Pons (tissue), 1 donor: ENCODE data around the gene CNTN5.
"Not testable (repeated sequence)": the region's sequence is repeated elsewhere in the genome, so short reads cannot be mapped to it uniquely, and the experiment has no call there.

Experiments
- DNase-seq: peaks from one replicate; pipeline ENCODE4 v3.0.0-alpha.2; 2016; ENCODE audit warnings: low spot score

CNTN5 gene

DNA sequence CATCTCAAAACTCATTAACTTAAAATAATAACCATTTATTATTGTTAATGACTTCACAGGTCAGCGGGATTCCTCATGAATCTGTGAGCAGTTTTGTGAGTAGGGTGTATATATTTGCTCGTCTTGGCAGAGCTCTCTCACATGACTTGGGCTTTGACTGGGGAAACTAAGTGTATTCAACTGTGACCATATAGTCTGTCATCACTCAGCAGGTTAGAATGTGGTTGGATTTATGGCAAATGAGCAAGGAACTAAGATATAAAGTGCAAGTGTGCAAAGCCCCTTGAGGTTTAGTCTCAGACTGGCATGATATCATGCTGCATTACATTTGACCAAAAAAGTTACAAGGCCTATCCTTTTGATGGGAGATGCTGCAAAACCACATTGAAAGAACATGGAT is 254.8 kb downstream of the CNTN5 start:
- DNase-seq: no peak

DNA sequence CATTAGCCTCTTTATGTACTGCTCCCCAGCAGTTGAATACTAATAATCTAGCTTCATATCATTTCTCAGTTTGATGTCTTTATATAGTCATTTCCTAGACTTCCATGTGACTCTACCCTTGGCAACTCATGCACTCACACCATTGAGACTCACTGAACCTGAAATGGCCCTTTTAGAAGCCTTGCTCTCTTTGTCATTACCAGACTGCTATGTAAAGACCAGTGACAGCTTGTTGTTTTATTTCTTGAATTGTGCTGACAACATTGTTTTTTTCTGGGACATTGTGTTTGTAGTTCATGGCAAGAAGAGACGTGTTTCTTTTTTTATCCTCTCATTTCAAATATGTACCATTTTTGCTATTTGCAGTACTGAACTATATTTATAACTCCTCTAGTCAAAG is 256.5 kb downstream of the CNTN5 start:
- no peak for DNase-seq

- DNase-seq: no peak
Observed at GRCh38 chr11:99279266-99279665, 258.5 kb downstream of the CNTN5 start.

GRCh38 chr11:99281331-99281730 is 260.6 kb downstream of the CNTN5 start:
- DNase-seq: no peak

DNA sequence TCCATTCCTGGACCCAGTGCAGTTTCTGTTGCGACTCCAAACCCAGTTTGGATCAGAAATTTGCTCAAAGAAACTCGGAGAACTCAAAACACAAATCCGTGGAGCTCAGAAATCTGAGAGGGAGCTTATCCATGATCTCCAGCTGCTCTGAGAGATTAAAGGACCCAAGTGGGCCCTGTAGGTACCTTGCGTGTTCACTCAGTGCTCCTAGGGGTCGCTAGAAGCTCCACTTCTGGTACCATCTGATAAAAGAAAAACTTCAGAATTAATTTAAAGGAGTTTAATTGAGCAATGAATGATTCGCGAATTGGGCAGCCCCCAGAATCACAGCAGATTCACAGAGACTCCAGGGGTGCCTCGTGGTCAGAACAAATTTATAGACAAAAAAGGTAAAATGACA is 277.2 kb downstream of the CNTN5 start:
- DNase-seq: not testable (repeated sequence)

- DNase-seq: no peak
Observed at GRCh38 chr11:99307510-99308088, 286.9 kb downstream of the CNTN5 start.

GRCh38 chr11:99311870-99312269 is 291.1 kb downstream of the CNTN5 start:
- DNase-seq: no peak

DNA sequence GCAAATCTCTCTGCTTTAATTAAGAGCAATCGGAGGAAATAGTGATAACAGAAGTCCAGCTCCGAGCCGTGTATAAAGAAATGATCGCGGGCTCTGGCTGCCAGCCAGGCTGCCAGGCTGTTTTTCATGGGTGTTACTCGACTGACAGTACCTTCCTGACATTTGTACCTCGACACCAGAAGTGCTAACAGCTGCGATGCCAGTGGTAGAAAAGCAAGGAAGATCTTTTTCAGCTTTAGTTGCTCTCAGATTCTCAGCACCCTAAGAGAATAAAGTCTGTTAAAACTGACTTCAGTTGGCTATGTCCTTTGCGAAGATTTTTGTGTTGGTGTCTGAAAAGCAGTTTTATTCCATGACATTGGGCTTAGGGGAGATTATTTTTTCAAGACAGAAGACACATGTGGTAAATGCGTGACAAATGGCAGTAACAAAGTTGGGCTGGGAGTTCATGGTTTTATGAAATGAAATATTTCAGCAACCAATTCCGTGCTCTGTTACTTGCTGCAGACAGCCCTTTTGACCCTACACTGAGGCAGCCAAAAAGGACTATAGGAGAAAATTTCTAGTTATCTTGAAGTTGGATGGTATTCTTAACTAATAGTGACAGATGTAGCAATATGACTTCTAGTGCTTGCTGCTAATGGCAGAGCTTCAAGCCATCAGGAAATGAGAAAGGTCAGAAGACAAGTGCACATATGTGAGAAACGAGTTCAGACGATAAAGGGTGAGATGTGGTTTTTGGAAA is 296.2 kb downstream of the CNTN5 start:
- DNase-seq: no peak

DNA sequence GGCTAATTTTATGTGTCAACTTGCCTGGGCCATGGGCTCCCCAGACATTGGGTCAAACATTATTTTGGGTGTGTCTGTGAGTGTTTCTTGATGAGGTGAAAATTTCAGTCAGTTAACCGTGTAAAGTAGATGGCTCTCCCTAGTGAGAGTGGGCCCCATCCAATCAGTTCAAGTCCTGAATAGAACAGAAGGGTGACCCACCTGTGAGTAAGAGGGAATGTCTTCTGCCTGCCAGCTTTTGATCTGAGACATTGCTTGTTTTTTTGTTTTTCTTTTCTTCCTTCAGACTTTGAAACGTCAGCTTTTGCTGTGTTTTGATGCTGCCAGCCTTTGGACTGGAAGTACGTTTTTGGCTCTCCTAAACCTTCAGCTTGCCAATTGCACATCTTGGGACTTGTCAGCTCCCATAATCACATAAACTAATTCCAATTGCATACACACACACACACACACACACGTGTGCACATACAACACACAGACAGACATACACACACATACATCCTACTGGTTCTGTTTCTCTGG is 300.1 kb downstream of the CNTN5 start:
- no peak for DNase-seq

DNA sequence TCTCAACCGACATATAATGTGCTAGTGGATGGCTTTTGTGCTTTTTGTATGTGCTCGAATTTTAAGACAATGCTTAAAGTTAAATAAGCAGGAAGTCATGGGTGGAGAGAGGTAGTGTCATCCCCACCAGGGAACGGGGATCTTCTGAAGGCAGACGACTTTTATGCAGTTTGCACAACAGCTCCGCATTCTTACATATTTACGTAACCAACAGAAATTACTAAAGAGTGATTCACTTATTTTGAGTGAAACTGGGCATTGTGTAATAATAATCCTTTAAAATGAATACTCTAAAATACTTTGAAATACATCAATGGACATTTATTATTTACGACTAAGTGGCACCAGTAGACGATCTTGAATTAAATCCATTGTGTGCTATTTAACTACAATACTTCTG is 305.1 kb downstream of the CNTN5 start:
- DNase-seq: no peak

DNA sequence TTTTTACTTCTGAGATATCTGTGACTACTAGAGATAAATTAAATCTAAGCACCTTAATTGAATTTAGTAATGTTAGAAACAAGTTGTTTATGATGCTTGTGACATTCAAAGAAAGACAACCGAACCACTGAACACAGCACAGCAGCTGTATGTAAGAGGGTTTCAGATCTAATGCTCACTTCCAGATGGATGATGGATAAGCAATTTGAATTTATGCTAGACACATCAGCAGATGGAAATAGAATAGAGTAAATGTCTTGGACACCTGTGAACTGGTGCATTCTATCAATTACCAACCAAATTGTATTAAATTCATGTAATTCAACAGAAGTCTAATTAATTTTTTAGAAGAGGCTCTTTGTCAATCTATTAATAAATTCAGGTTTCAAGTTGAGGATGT is 306.3 kb downstream of the CNTN5 start:
- DNase-seq: no peak

DNA sequence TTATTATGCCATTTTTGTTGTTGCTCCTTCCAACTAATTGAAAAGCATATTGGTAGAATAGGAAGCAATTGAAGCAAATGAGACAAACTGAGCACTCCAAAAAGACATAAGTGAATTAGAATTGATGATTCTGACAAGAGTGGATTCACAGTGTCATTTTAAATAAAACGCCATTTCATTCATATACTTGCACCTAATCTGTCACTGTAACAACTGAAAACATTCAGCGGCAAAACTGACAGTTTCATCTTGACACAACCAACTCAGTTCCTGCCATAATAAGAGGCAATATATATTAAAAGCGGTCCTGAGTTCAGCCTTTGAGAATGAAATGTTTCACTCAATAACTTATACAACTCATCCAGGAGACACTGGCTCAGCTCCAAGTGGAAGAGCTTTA is 306.8 kb downstream of the CNTN5 start:
- DNase-seq: no peak

- no peak for DNase-seq
Observed at GRCh38 chr11:99333621-99334020, 312.9 kb downstream of the CNTN5 start.

GRCh38 chr11:99343117-99343516 is 322.4 kb downstream of the CNTN5 start:
- no peak for DNase-seq

DNA sequence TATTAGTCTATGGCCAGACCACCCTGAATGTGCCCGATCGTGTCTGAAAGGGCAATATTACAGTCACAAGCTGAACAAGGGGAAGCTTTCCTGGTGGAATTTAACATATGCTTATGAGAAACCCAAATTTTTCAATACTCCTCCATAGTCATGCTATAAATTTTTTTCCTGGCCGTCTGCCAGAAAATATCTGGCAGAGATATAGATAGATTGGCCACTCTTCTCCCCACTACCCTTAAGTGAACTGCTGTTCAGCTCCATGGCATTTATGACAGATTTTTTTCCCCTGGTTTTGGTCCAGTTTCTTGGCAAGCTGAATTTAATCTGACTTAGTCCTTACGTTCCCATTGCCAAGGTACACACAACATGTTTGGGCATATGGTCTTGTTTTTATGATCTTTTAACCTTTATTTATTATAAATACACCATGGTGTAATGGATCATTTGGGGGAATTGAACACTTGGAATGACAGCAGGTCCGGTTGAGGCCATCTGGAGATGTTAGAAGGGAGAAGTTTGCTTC is 328.5 kb downstream of the CNTN5 start:
- no peak for DNase-seq

- no peak for DNase-seq
Observed at GRCh38 chr11:99351624-99352023, 330.9 kb downstream of the CNTN5 start.

DNA sequence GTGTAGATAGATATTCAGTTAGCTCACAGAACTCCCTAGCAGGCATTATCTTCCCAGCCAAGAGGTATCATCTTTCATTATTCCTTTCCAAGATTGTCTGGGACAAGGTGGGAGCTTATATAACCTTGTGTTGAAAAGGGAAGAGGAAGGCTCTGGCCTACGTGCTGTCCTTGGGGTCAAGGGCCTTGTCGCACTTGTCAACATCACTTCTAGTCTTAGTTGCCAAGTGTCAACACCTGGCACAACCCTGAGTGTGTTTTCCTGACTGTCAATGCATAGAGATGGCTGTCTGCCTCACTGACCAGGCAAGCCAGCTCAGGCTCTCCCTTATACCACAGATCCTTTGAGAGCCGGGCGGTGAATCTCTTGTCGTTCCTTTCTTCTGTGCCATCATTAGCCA is 331.9 kb downstream of the CNTN5 start:
- no peak for DNase-seq

- DNase-seq: no peak
Observed at GRCh38 chr11:99366546-99366945, 345.8 kb downstream of the CNTN5 start.

- DNase-seq: no peak
Observed at GRCh38 chr11:99368583-99368982, 347.8 kb downstream of the CNTN5 start.

DNA sequence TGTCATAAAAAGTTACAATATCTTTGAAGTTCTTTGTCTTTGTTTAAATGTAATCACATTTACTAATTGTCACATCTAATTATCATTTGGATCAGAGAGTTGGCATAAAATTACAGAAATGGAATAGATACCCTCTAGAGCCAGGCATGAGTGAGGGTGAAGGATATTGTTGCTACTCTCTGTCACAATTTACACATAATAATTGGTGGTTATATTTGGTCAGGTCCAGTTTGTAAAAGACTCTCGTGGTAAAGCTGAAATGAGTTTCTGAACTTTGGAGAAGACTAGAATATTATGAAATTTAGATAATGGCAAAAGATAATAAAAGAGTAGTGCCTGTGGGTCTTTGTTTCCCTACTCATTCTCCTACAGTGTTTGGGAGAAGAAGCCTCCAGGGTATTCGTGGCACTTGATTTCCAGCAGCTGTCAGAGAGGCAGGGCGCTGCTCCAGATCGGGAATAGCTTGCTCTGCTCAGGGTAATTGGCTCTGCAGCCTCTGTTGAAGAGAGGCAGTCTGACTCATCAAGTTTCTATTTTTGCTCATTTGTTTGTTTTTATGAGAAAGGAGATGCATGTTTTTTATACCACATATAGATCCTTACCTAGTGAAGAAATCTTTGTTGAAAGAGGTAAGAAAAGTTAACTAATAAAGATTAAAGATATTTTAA is 349.9 kb downstream of the CNTN5 start:
- no peak for DNase-seq

- no peak for DNase-seq
Observed at GRCh38 chr11:99371257-99371656, 350.5 kb downstream of the CNTN5 start.

DNA sequence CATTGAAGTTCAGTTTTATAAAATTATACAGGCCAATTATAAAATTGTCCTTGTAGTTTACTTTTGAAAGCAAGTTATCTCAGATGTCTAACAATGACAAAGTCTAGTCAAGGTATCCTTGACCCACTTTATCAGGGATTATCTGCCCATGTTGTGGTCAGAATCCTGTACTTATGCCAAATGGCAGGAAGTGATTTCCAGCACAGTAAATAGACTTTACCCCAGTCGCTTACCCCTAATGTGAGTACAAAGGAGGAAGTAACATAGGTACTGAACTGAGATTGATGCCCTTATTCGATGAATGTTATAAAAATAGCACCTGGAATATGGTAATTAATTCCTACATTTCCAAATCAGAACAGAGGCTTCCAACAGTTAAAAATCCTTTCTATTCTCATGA is 355.7 kb downstream of the CNTN5 start:
- no peak for DNase-seq

DNA sequence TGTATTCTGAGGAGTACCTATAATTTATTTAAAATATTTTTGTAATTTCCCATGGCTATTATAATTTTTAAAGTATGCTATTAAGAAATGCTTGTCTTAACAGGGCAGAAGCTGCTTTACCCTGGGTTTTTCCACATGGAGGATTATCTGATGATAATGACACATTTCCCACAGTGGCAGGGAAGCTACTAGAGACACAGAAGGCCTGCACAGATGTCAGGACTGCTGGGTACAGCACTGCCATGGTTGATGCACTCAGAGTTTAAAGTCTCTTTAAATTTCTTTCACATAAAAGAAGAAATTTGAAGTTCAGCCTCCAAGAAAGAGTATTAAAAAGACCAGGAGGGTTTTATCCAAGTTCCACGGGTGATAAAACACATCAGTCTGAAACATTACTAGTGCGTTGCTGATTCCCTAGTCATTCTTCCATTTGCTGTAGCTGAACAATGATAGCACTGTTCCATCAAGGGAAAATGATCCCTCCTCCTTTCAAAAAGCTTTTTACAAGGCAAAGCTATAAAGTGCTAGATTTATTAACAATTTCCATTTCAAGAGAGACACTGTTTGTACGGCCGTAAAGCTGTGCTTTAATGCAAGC is 363.0 kb downstream of the CNTN5 start:
- peak; percentile 41 for DNase-seq
